Rectal smooth muscle tissue (tissue), 1 donor: ENCODE data around the gene RAMP3.
"Not testable (repeated sequence)": the region's sequence is repeated elsewhere in the genome, so short reads cannot be mapped to it uniquely, and the experiment has no call there.

Source experiments
- H3K27ac ChIP-seq: one replicate; pipeline ENCODE4 v1.7.0; 2013; ENCODE audit warnings: low read depth, low read length, inconsistent platforms
- H3K27me3 ChIP-seq: one replicate; pipeline ENCODE4 v1.7.0; 2013; ENCODE audit warnings: low read length; ENCODE audit not compliant: control insufficient read depth, insufficient read depth
- H3K36me3 ChIP-seq: one replicate; pipeline ENCODE4 v1.7.0; 2013; ENCODE audit warnings: low read length; ENCODE audit not compliant: control insufficient read depth, insufficient read depth
- H3K4me1 ChIP-seq: one replicate; pipeline ENCODE4 v1.7.0; 2013; ENCODE audit warnings: low read length; ENCODE audit not compliant: control insufficient read depth, insufficient read depth
- H3K4me3 ChIP-seq: one replicate; pipeline ENCODE4 v1.7.0; 2013; ENCODE audit warnings: low read length
- H3K9ac ChIP-seq: one replicate; pipeline ENCODE4 v1.7.0; 2013; ENCODE audit warnings: low read length

The RAMP3 gene

GRCh38 chr7:45151967-45152366, 5.6 kb upstream of the RAMP3 start:
- Histone ChIP-seq H3K27me3 (peaks cover 3% of the 10 kb centered on the region), H3K9ac (no peak overlapping the region), H3K27ac (no peak overlapping the region), H3K36me3 (no peaks in the 10 kb centered on the region), H3K4me3 (no peak overlapping the region), H3K4me1 (no peaks in the 10 kb centered on the region)

- H3K4me1 ChIP-seq: no peaks in the 10 kb centered on the region
Measured at GRCh38 chr7:45153233-45153632, 4.4 kb upstream of the RAMP3 start.

GRCh38 chr7:45153861-45154260, 3.7 kb upstream of the RAMP3 start:
- not testable (repeated sequence) for H3K27me3 ChIP-seq, H3K4me3 ChIP-seq, H3K27ac ChIP-seq, H3K4me1 ChIP-seq, H3K36me3 ChIP-seq, H3K9ac ChIP-seq

More at GRCh38 chr7:45153233-45153632, 4.4 kb upstream of the RAMP3 start:
- Histone ChIP-seq H3K27me3 (no peaks in the 10 kb centered on the region), H3K4me3 (no peak overlapping the region), H3K9ac (no peak overlapping the region), H3K27ac (no peak overlapping the region), H3K36me3 (no peaks in the 10 kb centered on the region)

- Histone ChIP-seq H3K4me3 (no peak overlapping the region), H3K9ac (no peak overlapping the region), H3K4me1 (no peaks in the 10 kb centered on the region), H3K36me3 (no peaks in the 10 kb centered on the region), H3K27me3 (no peaks in the 10 kb centered on the region), H3K27ac (no peak overlapping the region)
Measured at GRCh38 chr7:45155357-45155900, 2.2 kb upstream of the RAMP3 start.

- no peaks in the 10 kb centered on the region for H3K27me3 ChIP-seq
- no peaks in the 10 kb centered on the region for H3K36me3 ChIP-seq
- no peak overlapping the region for H3K27ac ChIP-seq
- no peak overlapping the region for H3K4me3 ChIP-seq
- no peaks in the 10 kb centered on the region for H3K4me1 ChIP-seq
- H3K9ac ChIP-seq: no peak overlapping the region
Measured at GRCh38 chr7:45155941-45156340, 1.6 kb upstream of the RAMP3 start.

GRCh38 chr7:45156516-45157272, 897 bp upstream of the RAMP3 start:
- Histone ChIP-seq H3K4me3 (no peak overlapping the region), H3K27ac (no peak overlapping the region), H3K27me3 (no peaks in the 10 kb centered on the region), H3K36me3 (no peaks in the 10 kb centered on the region), H3K4me1 (no peaks in the 10 kb centered on the region), H3K9ac (no peak overlapping the region)

GRCh38 chr7:45157286-45157652, 322 bp upstream of the RAMP3 start:
- H3K9ac ChIP-seq: no peak overlapping the region
- no peaks in the 10 kb centered on the region for H3K36me3 ChIP-seq
- H3K27ac ChIP-seq: no peak overlapping the region
- no peaks in the 10 kb centered on the region for H3K27me3 ChIP-seq
- no peaks in the 10 kb centered on the region for H3K4me1 ChIP-seq
- H3K4me3 ChIP-seq: no peak overlapping the region

- H3K27ac ChIP-seq: no peak overlapping the region
- no peaks in the 10 kb centered on the region for H3K4me1 ChIP-seq
- H3K27me3 ChIP-seq: no peaks in the 10 kb centered on the region
- no peaks in the 10 kb centered on the region for H3K36me3 ChIP-seq
- no peak overlapping the region for H3K4me3 ChIP-seq
- no peak overlapping the region for H3K9ac ChIP-seq
Measured at GRCh38 chr7:45158471-45158870, 880 bp downstream of the RAMP3 start.

- Histone ChIP-seq H3K27ac (no peak overlapping the region), H3K4me3 (no peak overlapping the region), H3K4me1 (no peaks in the 10 kb centered on the region)
Measured at GRCh38 chr7:45159296-45159695, 1.7 kb downstream of the RAMP3 start.

GRCh38 chr7:45160417-45160881, 2.9 kb downstream of the RAMP3 start:
- Histone ChIP-seq H3K36me3 (no peaks in the 10 kb centered on the region), H3K4me3 (no peak overlapping the region), H3K9ac (no peak overlapping the region), H3K27me3 (no peaks in the 10 kb centered on the region), H3K4me1 (no peaks in the 10 kb centered on the region), H3K27ac (no peak overlapping the region)

More at GRCh38 chr7:45159296-45159695, 1.7 kb downstream of the RAMP3 start:
- Histone ChIP-seq H3K27me3 (no peaks in the 10 kb centered on the region), H3K36me3 (no peaks in the 10 kb centered on the region), H3K9ac (no peak overlapping the region)

GRCh38 chr7:45161138-45161537, 3.5 kb downstream of the RAMP3 start:
- Histone ChIP-seq H3K4me3 (no peak overlapping the region), H3K27ac (no peak overlapping the region), H3K27me3 (no peaks in the 10 kb centered on the region), H3K9ac (no peak overlapping the region), H3K4me1 (no peaks in the 10 kb centered on the region), H3K36me3 (no peaks in the 10 kb centered on the region)

GRCh38 chr7:45161842-45162241, 4.3 kb downstream of the RAMP3 start:
- Histone ChIP-seq H3K9ac (no peak overlapping the region), H3K4me3 (no peak overlapping the region), H3K27ac (no peak overlapping the region), H3K4me1 (no peaks in the 10 kb centered on the region), H3K36me3 (no peaks in the 10 kb centered on the region), H3K27me3 (no peaks in the 10 kb centered on the region)

- no peaks in the 10 kb centered on the region for H3K4me1 ChIP-seq
- H3K36me3 ChIP-seq: no peaks in the 10 kb centered on the region
- no peak overlapping the region for H3K27ac ChIP-seq
- no peak overlapping the region for H3K4me3 ChIP-seq
- no peaks in the 10 kb centered on the region for H3K27me3 ChIP-seq
- H3K9ac ChIP-seq: no peak overlapping the region
Measured at GRCh38 chr7:45162311-45162845, 4.8 kb downstream of the RAMP3 start.
